Chondrocyte (in vitro differentiated cells): ENCODE data around the gene ZNF831. TPM values are rescaled to one million over a fixed set of nuclear protein-coding genes. Genes with fewer than 3 reads are reported as not detected.

Source experiments
- DNase-seq: peaks from one replicate; pipeline ENCODE4 v3.0.0; 2021; ENCODE audit warnings: mixed read lengths, low spot score
- H3K27ac Mint-ChIP-seq: one replicate; pipeline ENCODE4 v1.8.0; 2021; ENCODE audit warnings: mild to moderate bottlenecking, moderate library complexity, mixed read lengths; ENCODE audit not compliant: unreplicated experiment
- H3K27me3 Mint-ChIP-seq: 2 replicates; pipeline ENCODE4 v1.8.0; 2021; ENCODE audit warnings: low read depth, mixed read lengths
- H3K36me3 Mint-ChIP-seq: 2 replicates; pipeline ENCODE4 v1.8.0; 2021; ENCODE audit warnings: low read depth, mixed read lengths
- H3K4me1 Mint-ChIP-seq: 2 replicates; pipeline ENCODE4 v1.8.0; 2021; ENCODE audit warnings: low read depth, mild to moderate bottlenecking, mixed read lengths
- H3K4me3 Mint-ChIP-seq: one replicate; pipeline ENCODE4 v1.8.0; 2021; ENCODE audit warnings: mild to moderate bottlenecking, moderate library complexity, mixed read lengths; ENCODE audit not compliant: unreplicated experiment
- H3K9me3 Mint-ChIP-seq: 2 replicates; pipeline ENCODE4 v1.8.0; 2021; ENCODE audit warnings: low read depth, mixed read lengths
- total RNA-seq: library from RNA; stranded (reverse); gene quantifications from 3 replicates; pipeline ENCODE4 v1.2.1, GENCODE V29; 2021
- TF ChIP-seq, protein P1 (sequence below): fragments of 200-600 bp; sonication (generic); IDR thresholded peaks from 2 replicates; pipeline ENCODE4 v1.5.0; 2021; ENCODE audit warnings: antibody characterized with exemption, mild to moderate bottlenecking, moderate library complexity

The ZNF831 gene
- total RNA-seq, 1 donor from 2014 or later, result not detected

DNA sequence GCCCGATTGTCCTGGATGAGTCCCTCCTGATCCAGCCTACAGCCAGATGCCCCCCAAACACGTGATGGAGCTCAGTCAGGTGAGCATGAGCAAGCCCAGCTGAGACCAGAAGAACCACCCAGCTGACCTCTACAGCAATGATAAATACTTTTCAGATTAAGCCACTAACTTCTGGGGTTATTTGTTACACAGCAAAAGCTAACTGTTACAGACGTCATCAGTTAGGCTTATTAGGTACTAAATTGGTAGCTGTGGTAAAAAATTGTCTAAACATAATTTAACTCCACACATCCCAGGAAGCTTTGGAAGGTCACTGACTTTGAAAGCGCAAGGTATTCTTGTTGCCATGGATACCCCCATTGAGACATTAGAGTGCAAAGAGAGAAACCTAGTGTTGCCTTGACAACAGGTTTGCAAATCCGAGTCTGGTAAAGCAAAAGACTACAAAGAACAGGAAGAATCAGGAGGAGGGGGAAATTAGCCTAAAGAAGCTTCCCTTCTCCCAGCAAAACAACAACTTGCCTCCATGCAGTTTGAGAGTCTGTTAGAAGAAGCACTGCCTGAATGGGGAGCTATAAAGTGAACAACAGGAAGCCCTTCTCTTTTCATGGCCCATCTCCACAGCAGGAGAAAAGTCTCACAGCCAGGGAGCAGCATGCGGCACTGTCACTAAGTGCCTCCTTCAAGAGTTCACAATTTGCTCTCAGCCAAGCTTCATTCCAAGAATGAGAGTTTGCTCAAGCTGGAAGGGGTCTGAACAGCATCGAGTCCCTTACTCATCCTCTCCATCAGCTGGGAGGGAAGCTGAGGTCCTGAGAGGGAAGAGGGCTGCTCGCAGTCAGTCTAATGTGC is 41.7 kb upstream of the ZNF831 start:
- no peaks in the 10 kb centered on the region for H3K4me1 Mint-ChIP-seq
- no peak overlapping the region for H3K27ac Mint-ChIP-seq
- H3K27me3 Mint-ChIP-seq, result peaks cover 24% of the 10 kb centered on the region
- DNase-seq, result no peak
- H3K9me3 Mint-ChIP-seq, result peaks cover 3% of the 10 kb centered on the region
- no peaks in the 10 kb centered on the region for H3K36me3 Mint-ChIP-seq
- no peak overlapping the region for H3K4me3 Mint-ChIP-seq
- TF ChIP-seq, protein P1, sequence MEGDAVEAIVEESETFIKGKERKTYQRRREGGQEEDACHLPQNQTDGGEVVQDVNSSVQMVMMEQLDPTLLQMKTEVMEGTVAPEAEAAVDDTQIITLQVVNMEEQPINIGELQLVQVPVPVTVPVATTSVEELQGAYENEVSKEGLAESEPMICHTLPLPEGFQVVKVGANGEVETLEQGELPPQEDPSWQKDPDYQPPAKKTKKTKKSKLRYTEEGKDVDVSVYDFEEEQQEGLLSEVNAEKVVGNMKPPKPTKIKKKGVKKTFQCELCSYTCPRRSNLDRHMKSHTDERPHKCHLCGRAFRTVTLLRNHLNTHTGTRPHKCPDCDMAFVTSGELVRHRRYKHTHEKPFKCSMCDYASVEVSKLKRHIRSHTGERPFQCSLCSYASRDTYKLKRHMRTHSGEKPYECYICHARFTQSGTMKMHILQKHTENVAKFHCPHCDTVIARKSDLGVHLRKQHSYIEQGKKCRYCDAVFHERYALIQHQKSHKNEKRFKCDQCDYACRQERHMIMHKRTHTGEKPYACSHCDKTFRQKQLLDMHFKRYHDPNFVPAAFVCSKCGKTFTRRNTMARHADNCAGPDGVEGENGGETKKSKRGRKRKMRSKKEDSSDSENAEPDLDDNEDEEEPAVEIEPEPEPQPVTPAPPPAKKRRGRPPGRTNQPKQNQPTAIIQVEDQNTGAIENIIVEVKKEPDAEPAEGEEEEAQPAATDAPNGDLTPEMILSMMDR, result no peak

DNA sequence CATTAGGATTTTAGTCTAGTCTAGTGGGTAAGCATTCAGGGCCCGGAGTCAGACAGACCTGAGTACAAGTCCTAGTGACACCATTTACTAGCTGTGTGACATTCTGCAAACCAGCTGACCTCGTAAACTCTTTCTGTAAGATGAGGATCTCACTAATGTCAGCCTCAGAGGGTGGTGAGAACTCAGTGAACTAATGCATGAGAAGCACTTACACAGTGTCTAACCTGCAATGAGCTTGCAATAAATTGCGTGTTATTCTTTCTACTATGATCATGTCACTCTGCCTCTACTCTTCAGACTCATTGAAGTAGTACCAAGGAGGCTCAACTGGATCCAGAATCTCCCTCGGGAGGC is 41.1 kb upstream of the ZNF831 start:
- peaks cover 24% of the 10 kb centered on the region for H3K27me3 Mint-ChIP-seq
- no peak overlapping the region for H3K4me3 Mint-ChIP-seq
- H3K36me3 Mint-ChIP-seq, result no peaks in the 10 kb centered on the region
- H3K4me1 Mint-ChIP-seq, result no peaks in the 10 kb centered on the region
- no peak for DNase-seq
- no peak overlapping the region for H3K27ac Mint-ChIP-seq
- peaks cover 3% of the 10 kb centered on the region for H3K9me3 Mint-ChIP-seq
- TF ChIP-seq, protein P1, result no peak

DNA sequence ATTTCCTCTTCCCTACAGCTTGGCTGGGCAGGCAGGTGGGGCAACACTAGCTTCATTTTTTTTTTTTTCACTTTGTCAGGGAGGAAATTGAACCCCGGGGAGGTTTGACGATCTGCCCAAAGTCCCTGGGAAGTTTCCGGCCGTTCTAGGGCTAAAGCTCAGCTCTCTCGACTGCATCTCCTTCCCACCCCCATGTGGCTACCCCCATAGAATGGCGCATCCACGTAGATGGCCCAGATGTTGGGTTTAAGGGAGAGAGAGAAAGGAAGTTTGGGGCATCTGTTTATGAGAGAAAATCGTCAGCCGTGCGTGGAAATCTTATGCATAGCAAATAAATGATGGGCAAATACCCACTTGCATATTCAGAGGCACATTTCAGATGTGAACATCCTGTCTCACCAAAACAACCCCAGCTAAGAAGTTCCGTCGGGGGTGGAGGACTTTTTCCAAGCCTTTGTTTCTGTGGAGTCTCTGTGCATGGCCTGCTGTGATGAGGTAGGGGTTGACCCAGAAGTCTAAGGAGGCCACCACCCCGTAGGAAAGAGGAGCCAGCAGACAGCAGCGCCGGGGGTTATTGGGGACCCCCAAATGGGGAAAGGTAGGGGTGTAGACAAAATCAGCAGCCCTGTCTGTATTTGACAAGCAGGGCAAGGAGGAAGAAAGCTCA is 40.5 kb upstream of the ZNF831 start:
- peaks cover 24% of the 10 kb centered on the region for H3K27me3 Mint-ChIP-seq
- TF ChIP-seq, protein P1, result no peak
- DNase-seq, result no peak
- H3K36me3 Mint-ChIP-seq, result no peaks in the 10 kb centered on the region
- H3K27ac Mint-ChIP-seq, result no peak overlapping the region
- peaks cover 3% of the 10 kb centered on the region for H3K9me3 Mint-ChIP-seq
- no peak overlapping the region for H3K4me3 Mint-ChIP-seq
- no peaks in the 10 kb centered on the region for H3K4me1 Mint-ChIP-seq

DNA sequence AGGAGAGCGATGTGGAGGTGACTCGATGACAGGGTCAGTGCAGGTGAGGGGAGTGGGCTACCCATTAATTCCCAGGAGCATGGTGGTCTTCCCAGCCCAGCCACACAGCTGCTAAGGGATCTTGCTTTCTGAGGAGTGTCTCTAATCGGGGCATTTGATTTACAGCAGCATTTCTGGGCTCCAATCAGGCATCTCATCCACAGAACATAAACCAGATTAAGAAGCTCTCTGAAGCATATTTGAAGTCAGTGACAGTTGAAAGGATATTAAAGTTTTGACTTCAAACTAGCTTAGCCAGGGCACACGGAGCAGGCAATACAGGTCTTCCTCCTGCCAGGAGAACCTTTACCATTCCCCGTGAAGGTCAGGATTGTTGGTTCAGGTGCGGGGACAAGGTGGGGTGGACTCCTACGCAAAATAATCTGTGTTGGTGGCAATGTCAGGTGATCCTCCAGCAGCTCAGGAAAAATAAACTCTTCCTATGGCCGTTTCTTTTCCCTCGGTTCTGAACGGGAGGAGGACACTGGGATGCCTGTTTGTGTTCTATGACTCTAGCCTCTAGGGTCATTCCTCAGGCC is 39.9 kb upstream of the ZNF831 start:
- H3K27me3 Mint-ChIP-seq, result peaks cover 24% of the 10 kb centered on the region
- H3K4me1 Mint-ChIP-seq, result no peaks in the 10 kb centered on the region
- H3K4me3 Mint-ChIP-seq, result no peak overlapping the region
- TF ChIP-seq, protein P1, result no peak
- H3K9me3 Mint-ChIP-seq, result peaks cover 3% of the 10 kb centered on the region
- DNase-seq, result no peak
- no peaks in the 10 kb centered on the region for H3K36me3 Mint-ChIP-seq
- no peak overlapping the region for H3K27ac Mint-ChIP-seq

DNA sequence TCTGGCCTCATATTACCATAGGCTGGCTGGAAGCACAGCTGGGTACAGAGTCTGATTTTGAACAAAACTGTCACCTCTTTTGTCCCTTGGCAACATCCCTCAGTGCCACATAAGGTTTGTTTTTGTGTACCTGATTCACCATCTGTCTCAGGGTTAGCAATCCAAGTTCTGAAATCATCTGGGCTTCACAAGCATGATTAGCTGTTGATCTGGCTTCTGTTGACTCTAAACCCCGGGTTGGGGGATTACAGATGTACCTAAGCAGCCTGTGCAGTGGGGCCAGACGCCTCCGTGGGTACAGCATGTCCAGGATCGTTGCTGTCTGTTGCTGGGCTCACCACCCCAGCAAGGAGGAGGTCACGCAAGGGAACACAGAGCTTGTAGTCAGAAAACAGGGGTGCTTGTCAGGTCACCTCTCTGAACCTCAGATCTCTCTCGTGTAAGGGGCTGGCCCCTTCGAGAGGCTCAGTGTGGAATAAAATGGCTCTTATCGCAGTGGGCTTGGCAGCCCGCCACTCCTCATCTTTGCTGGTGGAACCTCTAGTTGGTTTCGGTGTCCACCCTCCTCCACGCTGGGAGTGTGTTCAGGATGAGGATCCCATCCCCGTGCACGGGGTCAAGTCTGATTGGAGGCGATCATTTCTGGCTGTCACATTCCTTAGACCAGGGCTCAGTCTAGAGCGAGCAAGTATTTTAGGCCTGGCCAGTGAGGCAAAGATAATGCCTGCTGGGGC is 39.2 kb upstream of the ZNF831 start:
- H3K27ac Mint-ChIP-seq, result no peak overlapping the region
- DNase-seq, result no peak
- peaks cover 24% of the 10 kb centered on the region for H3K27me3 Mint-ChIP-seq
- peaks cover 3% of the 10 kb centered on the region for H3K9me3 Mint-ChIP-seq
- no peak overlapping the region for H3K4me3 Mint-ChIP-seq
- TF ChIP-seq, protein P1, result no peak
- no peaks in the 10 kb centered on the region for H3K4me1 Mint-ChIP-seq
- no peaks in the 10 kb centered on the region for H3K36me3 Mint-ChIP-seq
